CD8-positive, alpha-beta memory T cell (primary cell): ENCODE results near the gene CASK. TPM values are rescaled to one million over a fixed set of nuclear protein-coding genes. Genes with fewer than 3 reads are reported as not detected.

Source experiments
- CTCF ChIA-PET: fragments of 350-600 bp; sonication (Branson Sonifier 250); formaldehyde crosslinking; loops from one replicate; lab custom pipeline; 2021; ENCODE audit warnings: antibody characterized with exemption; lab: Charles Lee
- POLR2A ChIA-PET: fragments of 350-600 bp; sonication (Branson Sonifier 250); formaldehyde crosslinking; loops from one replicate; lab custom pipeline; 2021; ENCODE audit warnings: antibody characterized with exemption; lab: Charles Lee
- DNase-seq, 5 donors: peaks; one replicate each; pipeline versions ENCODE4 v3.0.0 to v3.0.0-alpha.2; 2020 to 2022; ENCODE audit warnings: mixed read lengths in 1 of 5
- H3K27ac ChIP-seq: one replicate; pipeline ENCODE4 v1.7.0; 2013; ENCODE audit warnings: low read depth, mild to moderate bottlenecking, low read length, moderate library complexity
- H3K27me3 ChIP-seq: 2 replicates; pipeline ENCODE4 v1.7.0; 2013; ENCODE audit warnings: low read length, mild to moderate bottlenecking; ENCODE audit not compliant: insufficient read depth, poor library complexity, severe bottlenecking
- H3K36me3 ChIP-seq: 2 replicates; pipeline ENCODE4 v1.7.0; 2013; ENCODE audit warnings: mild to moderate bottlenecking, low read length, moderate library complexity; ENCODE audit not compliant: insufficient read depth
- H3K4me1 ChIP-seq: 2 replicates; pipeline ENCODE4 v1.7.0; 2013; ENCODE audit warnings: mild to moderate bottlenecking, low read length, moderate library complexity; ENCODE audit not compliant: insufficient read depth
- H3K4me3 ChIP-seq: 2 replicates; pipeline ENCODE4 v1.7.0; 2013; ENCODE audit warnings: mild to moderate bottlenecking, low read length
- H3K9me3 ChIP-seq: 2 replicates; pipeline ENCODE4 v1.7.0; 2013; ENCODE audit warnings: mild to moderate bottlenecking, low read length
- H3K27ac Mint-ChIP-seq, 8 donors: one replicate each; pipeline ENCODE4 v1.8.0; 2020 to 2021; ENCODE audit warnings: mixed read lengths in 8 of 8, mild to moderate bottlenecking in 6 of 8, inconsistent platforms in 3 of 8, moderate library complexity in 3 of 8
- H3K27me3 Mint-ChIP-seq, 2 donors: one replicate each; pipeline ENCODE4 v1.8.0; 2020 to 2021; ENCODE audit warnings: mixed read lengths in 2 of 2, mild to moderate bottlenecking in 1 of 2, moderate library complexity in 1 of 2
- H3K36me3 Mint-ChIP-seq, 3 donors: one replicate each; pipeline ENCODE4 v1.8.0; 2020 to 2021; ENCODE audit warnings: mixed read lengths in 3 of 3, inconsistent platforms in 1 of 3, mild to moderate bottlenecking in 1 of 3
- H3K4me1 Mint-ChIP-seq, 3 donors: one replicate each; pipeline ENCODE4 v1.8.0; 2020 to 2021; ENCODE audit warnings: mixed read lengths in 3 of 3, inconsistent platforms in 1 of 3, mild to moderate bottlenecking in 1 of 3
- H3K4me3 Mint-ChIP-seq, 7 donors: one replicate each; pipeline ENCODE4 v1.8.0; 2020 to 2021; ENCODE audit warnings: mixed read lengths in 7 of 7, mild to moderate bottlenecking in 6 of 7, moderate library complexity in 4 of 7, inconsistent platforms in 2 of 7
- H3K9me3 Mint-ChIP-seq, 5 donors: one replicate each; pipeline ENCODE4 v1.8.0; 2020 to 2022; ENCODE audit warnings: mixed read lengths in 5 of 5, mild to moderate bottlenecking in 3 of 5, moderate library complexity in 2 of 5, inconsistent platforms in 1 of 5
- polyA plus RNA-seq: library from polyadenylated mRNA; unstranded; fragments of 300-500 nt; fragmentation: Illumina TruSeq; gene quantifications from one replicate; pipeline ENCODE4 v1.2.3, GENCODE V29; 2021
- total RNA-seq, 2 experiments: library from RNA; stranded (reverse); gene quantifications; one replicate each; pipeline ENCODE4 v1.2.3, GENCODE V29; 2021

Gene CASK
- total and polyA plus RNA-seq, 3 experiments from 2014 or later: 20.2 to 32.5 (median 28.4) TPM

DNA sequence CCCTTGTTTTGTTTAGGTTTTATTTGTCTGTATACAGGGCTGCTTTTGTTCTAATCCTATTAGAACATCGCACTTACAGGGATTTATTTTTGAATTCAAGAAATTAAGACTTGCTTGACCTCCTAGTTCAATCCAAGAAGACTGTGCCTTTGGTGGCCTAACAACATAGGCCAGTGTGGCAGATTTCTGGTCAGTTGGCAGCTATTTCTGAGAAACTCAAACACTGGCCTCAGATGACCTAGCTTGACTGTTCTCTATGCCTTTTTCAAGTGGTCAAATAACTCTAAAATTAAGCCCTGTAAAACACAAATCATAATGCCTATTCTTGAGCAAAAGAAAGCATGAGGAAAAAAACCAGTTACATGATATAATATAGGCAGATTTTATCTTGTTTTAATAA is 323.8 kb downstream of the CASK start:
- H3K9me3 ChIP-seq: no peaks in the 10 kb centered on the region
- H3K4me3 Mint-ChIP-seq: no peak overlapping the region

DNA sequence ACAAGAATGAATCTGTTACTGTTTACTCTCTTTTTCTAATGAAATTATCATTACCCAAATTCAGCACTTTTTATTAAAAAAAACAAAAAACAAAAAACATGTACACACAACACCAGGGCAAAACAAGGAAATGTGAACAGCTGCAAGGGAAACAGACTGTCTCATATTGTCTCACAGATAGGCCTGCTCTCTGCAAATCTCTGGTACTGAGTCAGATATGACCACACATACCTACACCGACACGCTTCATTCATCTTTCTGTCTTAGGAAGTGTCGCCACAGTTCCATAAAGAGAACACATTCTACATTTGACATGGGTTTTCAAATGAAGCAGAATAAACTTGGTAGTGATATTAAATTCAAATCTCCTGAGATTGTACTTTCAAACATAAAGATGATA is 326.8 kb downstream of the CASK start:
- H3K27me3 Mint-ChIP-seq: no peaks in the 10 kb centered on the region
- ChIA-PET CTCF (no interaction called here), POLR2A (no interaction called here)
- H3K4me1 ChIP-seq: no peaks in the 10 kb centered on the region
- no peaks in the 10 kb centered on the region for H3K9me3 ChIP-seq
- H3K36me3 ChIP-seq: no peaks in the 10 kb centered on the region
- no peaks in the 10 kb centered on the region for H3K9me3 Mint-ChIP-seq
- H3K4me3 ChIP-seq: no peak overlapping the region
- no peak overlapping the region for H3K4me3 Mint-ChIP-seq
- H3K4me1 Mint-ChIP-seq: peaks cover 8 to 27% (median 24%) of the 10 kb centered on the region in 3 donors
- peaks cover 0 to 2% (median 1%) of the 10 kb centered on the region in 3 donors for H3K36me3 Mint-ChIP-seq
- no peaks in the 10 kb centered on the region for H3K27me3 ChIP-seq
- peak overlapping the region in 2 of 8 donors; percentile 15 to 55 for H3K27ac Mint-ChIP-seq
- no peak for DNase-seq
- no peak overlapping the region for H3K27ac ChIP-seq

More for the DNA sequence above, 323.8 kb downstream of the CASK start:
- Mint-ChIP-seq H3K4me1 (peaks cover 8 to 27% (median 24%) of the 10 kb centered on the region in 3 donors), H3K9me3 (no peaks in the 10 kb centered on the region), H3K36me3 (peaks cover 0 to 5% (median 2%) of the 10 kb centered on the region in 3 donors), H3K27me3 (no peaks in the 10 kb centered on the region), H3K27ac (peak overlapping the region in 1 of 8 donors; percentile 25)
- DNase-seq: no peak
- ChIA-PET CTCF (no interaction called here), POLR2A (no interaction called here)
- Histone ChIP-seq H3K4me1 (no peaks in the 10 kb centered on the region), H3K27ac (no peak overlapping the region), H3K4me3 (no peak overlapping the region), H3K36me3 (no peaks in the 10 kb centered on the region), H3K27me3 (no peaks in the 10 kb centered on the region)

DNA sequence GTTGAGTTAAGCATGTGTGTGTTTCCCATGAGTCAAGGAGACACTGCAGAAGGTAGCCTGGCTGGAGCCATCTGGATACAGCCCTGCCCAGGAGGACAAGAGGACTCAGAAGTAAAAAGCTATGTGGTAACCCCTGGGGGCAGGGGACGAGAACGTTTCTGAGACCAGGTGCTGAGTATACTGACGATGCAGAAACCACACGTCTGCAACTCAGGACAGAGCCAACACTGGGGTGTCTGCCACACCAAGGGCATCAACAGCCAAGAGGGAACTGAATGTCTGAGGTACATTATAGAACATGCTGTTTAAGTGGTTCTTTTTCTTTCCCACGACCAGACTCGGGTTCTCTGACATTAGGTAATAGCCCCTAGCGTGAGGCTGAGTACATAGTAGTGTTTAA is 328.7 kb downstream of the CASK start:
- Histone ChIP-seq H3K27me3 (no peaks in the 10 kb centered on the region), H3K9me3 (no peaks in the 10 kb centered on the region), H3K36me3 (no peaks in the 10 kb centered on the region), H3K4me3 (no peak overlapping the region), H3K4me1 (no peaks in the 10 kb centered on the region), H3K27ac (no peak overlapping the region)
- DNase-seq: no peak
- Mint-ChIP-seq H3K27ac (peak overlapping the region in 1 of 8 donors; percentile 46), H3K4me3 (no peak overlapping the region), H3K9me3 (no peaks in the 10 kb centered on the region), H3K4me1 (peaks cover 10 to 24% (median 21%) of the 10 kb centered on the region in 3 donors), H3K36me3 (peaks cover 0 to 6% (median 2%) of the 10 kb centered on the region in 3 donors), H3K27me3 (no peaks in the 10 kb centered on the region)
- ChIA-PET CTCF (no interaction called here), POLR2A (no interaction called here)

DNA sequence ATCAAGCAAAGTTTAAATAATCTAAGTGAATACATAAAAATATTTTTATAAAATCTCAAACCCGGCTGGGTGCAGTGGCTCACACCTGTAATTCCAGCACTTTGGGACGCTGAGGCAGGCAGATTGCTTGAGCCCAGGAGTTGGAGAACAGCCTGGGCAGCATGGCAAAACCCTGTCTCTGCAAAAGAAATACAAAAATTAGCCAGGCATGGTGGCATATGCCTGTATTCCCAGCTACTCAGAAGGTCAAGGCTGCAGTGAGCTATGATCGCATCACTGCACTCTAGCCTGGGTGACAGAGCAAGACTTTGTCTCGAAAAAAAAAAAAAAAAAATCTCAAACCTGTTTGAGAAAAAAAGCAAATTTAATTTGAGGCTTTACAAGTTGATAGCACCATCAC is 331.4 kb downstream of the CASK start:
- no peak overlapping the region for H3K27ac ChIP-seq
- Mint-ChIP-seq H3K27ac (no peak overlapping the region), H3K36me3 (peaks cover 0 to 15% (median 0%) of the 10 kb centered on the region in 3 donors), H3K4me3 (no peak overlapping the region), H3K4me1 (peaks cover 6 to 12% (median 8%) of the 10 kb centered on the region in 3 donors), H3K27me3 (no peaks in the 10 kb centered on the region), H3K9me3 (no peaks in the 10 kb centered on the region)
- no peak for DNase-seq
- no peaks in the 10 kb centered on the region for H3K9me3 ChIP-seq
- no peak overlapping the region for H3K4me3 ChIP-seq
- no peaks in the 10 kb centered on the region for H3K4me1 ChIP-seq
- H3K27me3 ChIP-seq: no peaks in the 10 kb centered on the region
- ChIA-PET CTCF (no interaction called here), POLR2A (no interaction called here)
- no peaks in the 10 kb centered on the region for H3K36me3 ChIP-seq

DNA sequence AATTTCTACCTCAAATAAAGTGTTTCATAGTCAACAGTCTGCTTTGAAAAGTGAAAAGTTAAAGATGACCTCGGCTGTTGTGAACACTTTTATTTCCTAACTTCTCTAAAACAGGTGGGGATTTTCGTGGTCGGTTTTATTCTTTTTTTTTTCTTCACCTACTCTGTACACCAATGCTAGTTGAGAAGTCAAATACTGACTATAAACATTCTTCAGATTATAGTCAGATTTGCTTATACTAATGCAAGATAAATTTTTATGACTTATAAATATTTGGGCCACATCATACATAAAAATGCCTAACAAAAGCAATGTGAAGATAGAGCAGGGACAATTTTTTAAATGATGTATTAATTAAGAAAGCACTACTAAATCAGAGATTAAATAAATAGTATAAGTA is 332.7 kb downstream of the CASK start:
- H3K27me3 Mint-ChIP-seq: no peaks in the 10 kb centered on the region
- no peaks in the 10 kb centered on the region for H3K27me3 ChIP-seq
- no peaks in the 10 kb centered on the region for H3K9me3 Mint-ChIP-seq
- DNase-seq: no peak
- no peaks in the 10 kb centered on the region for H3K36me3 ChIP-seq
- no peak overlapping the region for H3K4me3 ChIP-seq
- H3K9me3 ChIP-seq: no peaks in the 10 kb centered on the region
- H3K36me3 Mint-ChIP-seq: peaks cover 0 to 22% (median 0%) of the 10 kb centered on the region in 3 donors
- no peaks in the 10 kb centered on the region for H3K4me1 ChIP-seq
- no peak overlapping the region for H3K27ac ChIP-seq
- H3K27ac Mint-ChIP-seq: no peak overlapping the region
- H3K4me1 Mint-ChIP-seq: peaks cover 0 to 3% (median 1%) of the 10 kb centered on the region in 3 donors
- ChIA-PET POLR2A (no interaction called here), CTCF (no interaction called here)
- no peak overlapping the region for H3K4me3 Mint-ChIP-seq

DNA sequence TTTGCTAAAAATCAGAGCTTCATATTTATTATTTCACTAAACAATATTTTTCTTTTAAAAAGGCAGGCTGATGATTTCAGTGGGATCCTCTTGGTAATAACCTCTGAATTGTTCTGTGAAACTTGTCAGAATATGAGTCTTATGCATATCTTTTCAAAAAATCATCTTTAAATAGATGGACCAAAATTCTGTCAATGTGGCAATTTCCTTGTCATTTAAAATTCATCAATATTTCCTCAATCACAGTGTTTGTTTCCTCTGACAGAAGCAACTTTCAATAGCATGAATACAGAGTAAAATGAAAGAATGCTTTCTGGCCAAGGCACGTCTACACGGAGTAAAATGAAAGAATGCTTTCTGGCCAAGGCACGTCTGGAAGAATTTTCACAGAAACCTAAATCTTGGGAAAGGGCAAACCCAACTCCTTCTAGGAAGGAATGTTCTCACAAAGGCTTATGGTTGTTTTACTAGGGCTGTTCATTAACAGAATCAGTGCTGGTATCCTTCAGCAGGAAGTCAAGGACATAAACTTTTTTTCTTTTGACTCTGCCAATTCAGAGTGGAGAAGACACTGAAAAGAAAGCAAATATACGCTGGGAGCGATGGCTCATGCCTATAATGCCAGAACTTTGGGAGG is 333.6 kb downstream of the CASK start:
- Mint-ChIP-seq H3K9me3 (no peaks in the 10 kb centered on the region), H3K4me3 (no peak overlapping the region), H3K27ac (no peak overlapping the region), H3K27me3 (no peaks in the 10 kb centered on the region), H3K4me1 (peaks cover 0 to 3% (median 1%) of the 10 kb centered on the region in 3 donors), H3K36me3 (peaks cover 0 to 27% (median 2%) of the 10 kb centered on the region in 3 donors)
- Histone ChIP-seq H3K27ac (no peak overlapping the region), H3K4me1 (no peaks in the 10 kb centered on the region), H3K36me3 (no peaks in the 10 kb centered on the region), H3K4me3 (no peak overlapping the region), H3K9me3 (no peaks in the 10 kb centered on the region), H3K27me3 (no peaks in the 10 kb centered on the region)
- no peak for DNase-seq
- ChIA-PET POLR2A (no interaction called here), CTCF (no interaction called here)

DNA sequence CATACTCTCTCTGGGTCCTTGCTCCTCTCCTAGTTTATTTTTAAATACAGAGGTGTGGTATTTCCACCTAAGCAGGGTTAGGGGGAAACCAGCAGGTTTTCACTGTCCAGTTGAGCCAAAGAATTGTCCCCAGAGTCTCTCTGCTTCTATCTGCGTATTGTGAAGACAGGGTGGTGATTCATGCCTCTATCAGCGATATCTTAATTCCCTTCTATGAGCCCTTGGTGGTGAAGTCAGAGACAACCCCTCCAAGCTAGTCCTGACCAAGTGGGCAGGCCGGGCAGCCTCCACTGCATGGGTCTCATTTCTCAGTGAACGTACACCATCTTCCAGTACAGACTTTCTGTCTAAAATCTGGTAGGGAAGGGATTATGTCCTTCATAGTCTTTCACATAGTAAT is 335.1 kb downstream of the CASK start:
- peaks cover 0 to 34% (median 2%) of the 10 kb centered on the region in 3 donors for H3K36me3 Mint-ChIP-seq
- Histone ChIP-seq H3K9me3 (no peaks in the 10 kb centered on the region), H3K27ac (no peak overlapping the region), H3K27me3 (no peaks in the 10 kb centered on the region), H3K4me3 (no peak overlapping the region), H3K36me3 (no peaks in the 10 kb centered on the region), H3K4me1 (no peaks in the 10 kb centered on the region)
- H3K27me3 Mint-ChIP-seq: no peaks in the 10 kb centered on the region
- H3K27ac Mint-ChIP-seq: no peak overlapping the region
- H3K9me3 Mint-ChIP-seq: no peaks in the 10 kb centered on the region
- peaks cover 0 to 3% (median 1%) of the 10 kb centered on the region in 3 donors for H3K4me1 Mint-ChIP-seq
- ChIA-PET POLR2A (no interaction called here), CTCF (no interaction called here)
- DNase-seq: no peak
- no peak overlapping the region for H3K4me3 Mint-ChIP-seq

DNA sequence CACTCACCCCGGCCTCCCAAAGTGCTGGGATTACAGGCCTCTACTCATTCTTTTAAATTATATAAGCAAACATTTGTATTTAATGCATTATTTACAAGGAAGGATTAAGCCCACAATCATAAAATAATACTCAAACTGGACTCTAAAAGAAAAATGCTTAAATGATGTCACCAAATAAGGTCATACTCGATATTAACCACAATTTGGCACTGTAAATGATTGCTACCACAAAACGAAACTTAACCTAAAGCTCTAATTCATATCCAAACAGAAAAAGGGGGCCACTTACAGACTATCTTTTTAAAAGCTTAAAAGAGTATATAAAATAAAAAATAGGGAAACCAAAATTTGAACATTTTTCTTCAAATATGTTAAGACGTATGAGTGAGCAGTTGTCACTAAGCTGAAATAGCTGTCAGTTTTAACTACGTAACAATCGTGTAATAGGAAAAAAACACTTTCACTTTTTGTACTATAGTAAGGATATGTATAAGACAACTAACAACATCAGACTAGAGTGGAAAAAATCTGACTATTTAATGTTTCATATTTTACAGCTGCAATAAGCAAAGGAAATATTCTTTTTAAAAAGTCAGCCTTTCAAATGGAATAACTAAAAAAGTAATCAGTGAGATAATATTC is 342.8 kb downstream of the CASK start:
- H3K4me3 ChIP-seq: no peak overlapping the region
- ChIA-PET POLR2A (interaction anchor here (0.6 kb wide), 1 partner anchor 1404 kb away, joined by 3 read pairs; no protein-coding TSS in a partner anchor), CTCF (no interaction called here)
- Mint-ChIP-seq H3K9me3 (peaks cover 0 to 1% (median 0%) of the 10 kb centered on the region in 5 donors), H3K36me3 (peaks cover 7 to 41% (median 7%) of the 10 kb centered on the region in 3 donors), H3K4me1 (peaks cover 5 to 22% (median 18%) of the 10 kb centered on the region in 3 donors), H3K27me3 (peaks cover 0 to 4% of the 10 kb centered on the region in 2 donors), H3K4me3 (peak overlapping the region; percentile 48 to 79 (median 60)), H3K27ac (peak overlapping the region in 7 of 8 donors; percentile 59 to 88 (median 72))
- no peaks in the 10 kb centered on the region for H3K9me3 ChIP-seq
- H3K4me1 ChIP-seq: no peaks in the 10 kb centered on the region
- no peak overlapping the region for H3K27ac ChIP-seq
- peak in 1 of 5 donors; percentile 31 for DNase-seq
- no peaks in the 10 kb centered on the region for H3K36me3 ChIP-seq
- no peaks in the 10 kb centered on the region for H3K27me3 ChIP-seq
